ENCODE measurements around the gene CLTA. TPM values are rescaled to one million over a fixed set of nuclear protein-coding genes. Genes with fewer than 3 reads are reported as not detected.
"Not testable (repeated sequence)": the region's sequence is repeated elsewhere in the genome, so short reads cannot be mapped to it uniquely, and the experiment has no call there.

Gene CLTA
- total RNA-seq, 2 experiments from 2014 or later: 156 to 158 TPM

- Mint-ChIP-seq H3K36me3 (ENCODE audit: low read depth) (no peaks in the 10 kb centered on the region), H3K4me3 (no peak overlapping the region), H3K4me1 (peaks cover 10% of the 10 kb centered on the region), H3K27me3 (peaks cover 7% of the 10 kb centered on the region), H3K9me3 (no peaks in the 10 kb centered on the region), H3K27ac (no peak overlapping the region)
- POLR2A ChIA-PET: no interaction called here
- CTCF ChIA-PET: interaction anchor here (1.3 to 1.9 kb wide), 3 partner anchors 15 to 72 kb away, joined by 3 to 8 read pairs (median 4); no protein-coding TSS in a partner anchor
- no peak for DNase-seq
These were observed 16.4 kb upstream of the CLTA start for GRCh38 chr9:36174271-36174670.

DNA sequence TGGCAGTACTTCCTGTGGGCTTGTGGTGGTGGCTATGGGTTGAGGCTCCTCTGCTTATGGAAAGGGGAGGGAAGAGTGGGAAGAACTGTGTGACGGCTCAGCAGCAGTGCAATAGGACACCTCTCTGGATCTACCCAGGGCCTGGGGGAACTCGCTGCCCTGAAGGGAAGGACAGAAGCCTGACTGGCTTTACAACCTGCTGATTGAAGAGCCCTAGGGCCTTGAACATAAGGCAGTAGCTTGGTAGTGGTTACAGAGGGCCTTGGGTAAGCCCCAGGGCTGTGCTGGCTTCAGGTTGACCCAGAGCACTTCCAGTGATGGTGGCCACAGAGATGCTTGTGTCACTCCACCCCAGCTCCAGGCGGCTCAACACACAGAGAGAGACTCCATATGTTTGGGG, 16.0 kb upstream of the CLTA start:
- POLR2A ChIA-PET: no interaction called here
- CTCF ChIA-PET: interaction anchor here (1.3 to 1.5 kb wide), 2 partner anchors 15 to 72 kb away, joined by 3 to 8 read pairs; no protein-coding TSS in a partner anchor
- H3K9me3 Mint-ChIP-seq: no peaks in the 10 kb centered on the region
- H3K4me3 Mint-ChIP-seq: no peak overlapping the region
- H3K36me3 Mint-ChIP-seq (ENCODE audit: low read depth): no peaks in the 10 kb centered on the region
- H3K27ac Mint-ChIP-seq: no peak overlapping the region
- DNase-seq: no peak
- peaks cover 7% of the 10 kb centered on the region for H3K27me3 Mint-ChIP-seq
- peaks cover 10% of the 10 kb centered on the region for H3K4me1 Mint-ChIP-seq

DNA sequence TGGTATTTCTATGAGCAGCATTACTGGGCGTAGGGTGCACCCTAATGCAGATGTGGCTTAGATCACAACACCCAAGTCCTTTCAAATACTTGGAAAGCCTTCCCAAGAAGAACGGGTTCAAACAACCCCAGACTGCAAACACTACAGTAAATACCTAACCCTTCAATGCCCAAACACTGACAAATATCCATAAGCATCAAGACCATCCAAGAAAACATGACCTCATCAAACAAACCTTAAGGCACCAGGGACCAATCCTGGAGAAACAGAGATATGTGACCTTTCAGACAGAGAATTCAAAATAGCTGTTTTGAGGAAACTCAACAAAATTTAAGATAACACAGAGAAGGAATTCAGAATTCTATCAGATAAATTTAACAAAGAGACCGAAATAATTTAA, 15.5 kb upstream of the CLTA start:
- POLR2A ChIA-PET; H3K27ac Mint-ChIP-seq; DNase-seq; H3K4me3 Mint-ChIP-seq; H3K36me3 Mint-ChIP-seq (ENCODE audit: low read depth); CTCF ChIA-PET; H3K27me3 Mint-ChIP-seq; H3K9me3 Mint-ChIP-seq: not testable (repeated sequence)
- H3K4me1 Mint-ChIP-seq: peaks cover 10% of the 10 kb centered on the region

GRCh38 chr9:36176496-36176895, 14.2 kb upstream of the CLTA start:
- POLR2A ChIA-PET, CTCF ChIA-PET: not testable (repeated sequence)

DNA sequence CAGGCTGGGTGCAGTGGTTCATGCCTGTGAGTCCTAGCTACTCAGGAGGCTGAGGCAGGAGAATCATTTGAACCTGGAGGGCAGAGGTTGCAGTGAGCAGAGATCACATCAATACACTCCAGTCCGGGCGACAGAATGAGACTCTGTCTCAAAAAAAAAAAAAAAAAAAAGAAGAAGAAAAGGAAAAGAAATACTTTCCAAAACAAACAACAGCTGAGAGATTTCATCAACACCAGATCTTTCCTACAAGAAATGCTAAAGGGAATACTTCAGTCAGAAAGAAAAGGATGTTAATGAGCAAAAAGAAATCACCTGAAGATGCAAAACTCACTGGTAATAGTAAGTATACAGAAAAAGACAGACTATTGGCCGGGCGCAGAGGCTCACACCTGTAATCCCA, 13.2 kb upstream of the CLTA start:
- Mint-ChIP-seq H3K27me3 (peaks cover 15% of the 10 kb centered on the region), H3K4me3 (no peak overlapping the region), H3K4me1 (peaks cover 10% of the 10 kb centered on the region), H3K27ac (no peak overlapping the region), H3K36me3 (ENCODE audit: low read depth) (no peaks in the 10 kb centered on the region), H3K9me3 (no peaks in the 10 kb centered on the region)
- no peak for DNase-seq
- ChIA-PET POLR2A (no interaction called here), CTCF (interaction anchor here (0.6 kb wide), 1 partner anchor 1789 kb away, joined by 3 read pairs; no protein-coding TSS in a partner anchor)

More at GRCh38 chr9:36176496-36176895, 14.2 kb upstream of the CLTA start:
- H3K27ac Mint-ChIP-seq; DNase-seq; H3K36me3 Mint-ChIP-seq (ENCODE audit: low read depth); H3K4me3 Mint-ChIP-seq; H3K9me3 Mint-ChIP-seq: not testable (repeated sequence)
- Mint-ChIP-seq H3K27me3 (peaks cover 15% of the 10 kb centered on the region), H3K4me1 (peaks cover 10% of the 10 kb centered on the region)

DNA sequence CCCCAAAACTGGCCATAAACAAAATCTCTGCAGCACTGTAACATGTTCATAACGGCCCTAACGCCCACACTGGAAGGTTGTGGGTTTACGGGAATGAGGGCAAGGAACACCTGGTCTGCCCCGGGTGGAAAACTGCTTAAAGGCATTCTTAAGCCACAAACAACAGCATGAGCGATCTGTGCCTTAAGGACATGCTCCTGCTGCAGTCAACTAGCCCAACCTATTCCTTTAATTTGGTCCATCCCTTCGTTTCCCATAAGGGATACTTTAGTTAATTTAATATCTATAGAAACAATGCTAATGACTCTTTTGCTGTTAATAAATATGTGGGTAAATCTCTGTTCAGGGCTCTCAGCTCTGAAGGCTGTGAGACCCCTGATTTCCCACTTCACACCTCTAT, 10.5 kb upstream of the CLTA start:
- CTCF ChIA-PET: interaction anchor here (0.6 kb wide), 1 partner anchor 373 kb away, joined by 3 read pairs; no protein-coding TSS in a partner anchor
- peaks cover 13% of the 10 kb centered on the region for H3K27me3 Mint-ChIP-seq
- H3K9me3 Mint-ChIP-seq; H3K36me3 Mint-ChIP-seq (ENCODE audit: low read depth); H3K4me3 Mint-ChIP-seq; H3K27ac Mint-ChIP-seq; POLR2A ChIA-PET; H3K4me1 Mint-ChIP-seq; DNase-seq: not testable (repeated sequence)

- peaks cover 8% of the 10 kb centered on the region for H3K27me3 Mint-ChIP-seq
- ChIA-PET POLR2A (no interaction called here), CTCF (interaction anchor here (0.6 to 1.8 kb wide), 4 partner anchors 19 to 378 kb away, joined by 3 to 4 read pairs (median 4); no protein-coding TSS in a partner anchor)
- no peak for DNase-seq
- H3K4me1 Mint-ChIP-seq: peaks cover 29% of the 10 kb centered on the region
- H3K9me3 Mint-ChIP-seq: no peaks in the 10 kb centered on the region
- no peak overlapping the region for H3K4me3 Mint-ChIP-seq
- no peak overlapping the region for H3K27ac Mint-ChIP-seq
- peaks cover 8% of the 10 kb centered on the region for H3K36me3 Mint-ChIP-seq (ENCODE audit: low read depth)
These were observed 3.3 kb upstream of the CLTA start for GRCh38 chr9:36187414-36187813.

DNA sequence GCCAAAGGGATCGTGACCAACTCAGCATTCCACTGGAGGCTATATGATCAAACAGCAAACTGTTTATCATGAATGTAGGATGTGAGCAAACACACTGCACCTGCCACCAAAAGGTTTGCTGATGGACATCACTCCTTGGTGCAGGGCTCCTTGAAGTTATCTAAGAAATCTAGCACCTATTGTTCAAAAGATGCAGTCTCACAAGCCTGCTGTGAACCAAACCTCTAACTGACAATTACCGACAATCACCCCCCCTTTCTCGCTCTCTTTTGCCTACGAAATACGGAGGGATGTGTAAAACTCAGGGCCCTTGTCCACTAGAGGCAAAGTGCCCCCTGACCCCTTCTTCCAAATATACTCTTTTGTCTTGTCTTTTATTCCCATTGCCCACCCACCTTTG, 2.5 kb upstream of the CLTA start:
- no peaks in the 10 kb centered on the region for H3K9me3 Mint-ChIP-seq
- H3K27me3 Mint-ChIP-seq: peaks cover 8% of the 10 kb centered on the region
- POLR2A ChIA-PET: no interaction called here
- H3K27ac Mint-ChIP-seq: no peak overlapping the region
- peaks cover 11% of the 10 kb centered on the region for H3K36me3 Mint-ChIP-seq (ENCODE audit: low read depth)
- H3K4me1 Mint-ChIP-seq: peaks cover 37% of the 10 kb centered on the region
- no peak for DNase-seq
- no peak overlapping the region for H3K4me3 Mint-ChIP-seq
- CTCF ChIA-PET: interaction anchor here (2.1 kb wide), 1 partner anchor 22 kb away, joined by 7 read pairs; no protein-coding TSS in a partner anchor

DNA sequence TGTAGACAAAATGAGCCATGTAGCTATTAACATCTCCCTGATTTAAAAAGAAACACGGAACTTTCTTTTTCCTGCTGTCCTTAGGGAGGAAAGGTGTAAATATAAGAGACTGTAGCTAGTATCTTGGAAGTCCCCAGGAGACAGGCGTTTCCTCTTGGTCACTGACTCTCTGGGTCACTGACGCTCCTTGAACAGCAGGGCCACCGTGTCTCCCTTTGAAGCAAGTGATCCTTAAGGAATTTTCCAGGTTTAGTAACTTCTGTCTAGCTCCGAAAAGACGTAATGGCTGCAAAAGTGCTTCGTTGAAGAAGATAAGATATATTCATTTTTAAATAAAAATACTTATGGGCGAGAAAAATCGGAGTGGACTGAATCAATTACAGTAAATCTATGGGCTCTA, 745 bp upstream of the CLTA start:
- Mint-ChIP-seq H3K27ac (peak overlapping the region; percentile 89), H3K4me3 (peak overlapping the region; percentile 97), H3K4me1 (peaks cover 53% of the 10 kb centered on the region), H3K36me3 (ENCODE audit: low read depth) (peaks cover 23% of the 10 kb centered on the region), H3K27me3 (peaks cover 8% of the 10 kb centered on the region), H3K9me3 (no peaks in the 10 kb centered on the region)
- ChIA-PET CTCF (interaction anchor here (0.6 to 3.0 kb wide), 29 partner anchors 9 to 936 kb away, joined by 3 to 24 read pairs (median 4); partner anchors contain the start of genes CCIN and RECK), POLR2A (interaction anchor here (0.5 to 0.9 kb wide), 6 partner anchors 23 to 1058 kb away, joined by 3 to 6 read pairs (median 4); partner anchors contain the start of gene GNE)
- DNase-seq: no peak

- peak overlapping the region; percentile 97 for H3K4me3 Mint-ChIP-seq
- peaks cover 28% of the 10 kb centered on the region for H3K36me3 Mint-ChIP-seq (ENCODE audit: low read depth)
- H3K9me3 Mint-ChIP-seq: no peaks in the 10 kb centered on the region
- peak overlapping the region; percentile 93 for H3K27ac Mint-ChIP-seq
- POLR2A ChIA-PET: interaction anchor here (1.0 kb wide), 1 partner anchor 377 kb away, joined by 3 read pairs; no protein-coding TSS in a partner anchor
- H3K4me1 Mint-ChIP-seq: peaks cover 55% of the 10 kb centered on the region
- H3K27me3 Mint-ChIP-seq: peaks cover 8% of the 10 kb centered on the region
- CTCF ChIA-PET: interaction anchor here (0.6 to 3.0 kb wide), 17 partner anchors 8 to 411 kb away, joined by 3 to 24 read pairs (median 5); partner anchors contain the start of gene CCIN
- peak; percentile 58 for DNase-seq
These were observed 547 bp downstream of the CLTA start for GRCh38 chr9:36191290-36191645.

DNA sequence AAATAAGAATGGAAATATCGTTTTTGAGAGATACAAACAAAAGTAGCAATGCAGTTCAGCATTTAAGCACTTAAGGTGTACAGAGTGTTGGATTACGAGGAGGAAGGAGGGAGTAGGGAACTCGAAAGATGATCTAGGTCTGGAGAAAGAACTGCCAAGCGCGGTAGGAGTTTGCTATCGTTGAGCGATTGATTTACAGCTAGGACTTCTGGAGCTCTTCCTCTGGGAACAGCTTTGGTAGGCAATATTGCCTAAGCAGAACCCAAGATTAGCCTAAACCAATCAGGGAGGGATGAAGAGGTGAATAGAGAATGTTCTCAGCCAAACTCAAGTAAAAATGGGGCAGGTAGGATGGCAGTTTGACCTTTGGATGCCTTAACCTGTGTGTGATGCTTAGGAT, 965 bp downstream of the CLTA start:
- ChIA-PET POLR2A (interaction anchor here (1.0 kb wide), 1 partner anchor 377 kb away, joined by 3 read pairs; no protein-coding TSS in a partner anchor), CTCF (interaction anchor here (0.6 to 3.0 kb wide), 6 partner anchors 10 to 411 kb away, joined by 3 to 24 read pairs (median 8); no protein-coding TSS in a partner anchor)
- Mint-ChIP-seq H3K36me3 (ENCODE audit: low read depth) (peaks cover 30% of the 10 kb centered on the region), H3K4me3 (peak overlapping the region; percentile 97), H3K4me1 (peaks cover 58% of the 10 kb centered on the region), H3K9me3 (no peaks in the 10 kb centered on the region), H3K27me3 (peaks cover 8% of the 10 kb centered on the region), H3K27ac (peak overlapping the region; percentile 93)
- no peak for DNase-seq

- no peaks in the 10 kb centered on the region for H3K9me3 Mint-ChIP-seq
- POLR2A ChIA-PET: no interaction called here
- H3K36me3 Mint-ChIP-seq (ENCODE audit: low read depth): peaks cover 31% of the 10 kb centered on the region
- peaks cover 8% of the 10 kb centered on the region for H3K27me3 Mint-ChIP-seq
- H3K4me1 Mint-ChIP-seq: peaks cover 57% of the 10 kb centered on the region
- H3K4me3 Mint-ChIP-seq: peak overlapping the region; percentile 97
- CTCF ChIA-PET: interaction anchor here (0.6 to 3.0 kb wide), 2 partner anchors 18 to 412 kb away, joined by 3 to 14 read pairs; no protein-coding TSS in a partner anchor
- no peak for DNase-seq
- H3K27ac Mint-ChIP-seq: peak overlapping the region; percentile 93
These were observed 1.5 kb downstream of the CLTA start for GRCh38 chr9:36192196-36192595.

DNA sequence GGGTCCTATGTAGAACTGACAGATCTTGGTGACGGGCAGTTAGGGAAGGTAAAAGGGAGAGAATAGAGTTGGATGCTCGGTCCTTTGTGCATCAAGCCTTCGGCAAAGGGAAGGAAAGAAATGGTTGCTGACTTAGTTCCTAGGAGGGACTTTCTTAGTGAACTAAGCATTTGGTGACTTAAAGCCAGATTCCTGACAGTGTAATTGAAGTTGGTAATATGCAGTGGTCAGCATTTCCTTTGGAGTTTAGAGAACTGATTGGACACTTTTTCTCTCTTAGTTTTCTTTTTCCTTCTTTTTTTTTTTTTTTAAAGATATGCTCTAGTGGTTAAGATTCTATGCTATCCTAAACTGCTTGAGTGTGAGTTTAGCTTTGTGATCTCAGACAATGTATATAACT, 2.3 kb downstream of the CLTA start:
- ChIA-PET CTCF (interaction anchor here (1.7 kb wide), 1 partner anchor 10 kb away, joined by 4 read pairs; no protein-coding TSS in a partner anchor), POLR2A (no interaction called here)
- peak overlapping the region; percentile 76 for H3K27ac Mint-ChIP-seq
- H3K9me3 Mint-ChIP-seq: no peaks in the 10 kb centered on the region
- peaks cover 8% of the 10 kb centered on the region for H3K27me3 Mint-ChIP-seq
- peaks cover 52% of the 10 kb centered on the region for H3K4me1 Mint-ChIP-seq
- no peak for DNase-seq
- peaks cover 33% of the 10 kb centered on the region for H3K36me3 Mint-ChIP-seq (ENCODE audit: low read depth)
- H3K4me3 Mint-ChIP-seq: peak overlapping the region; percentile 97
